BLaER1 treated with 17β-estradiol and CSF1 and Interleukin-3, amounts not matched to agents 10 nM and 100 nM (cell line): Measurements from ENCODE around the gene AP3B1.

Experiments used
- H3K27ac ChIP-seq, 11 experiments: shearing (Covaris generic); formaldehyde crosslinking; 2 replicates each; pipeline ENCODE4 v1.8.1; 2022
- H3K27me3 ChIP-seq, 11 experiments: shearing (Covaris generic); formaldehyde crosslinking; 2 replicates each; pipeline ENCODE4 v1.8.1; 2022
- H3K36me3 ChIP-seq, 11 experiments: shearing (Covaris generic); formaldehyde crosslinking; 2 replicates each; pipeline ENCODE4 v1.8.1; 2022
- H3K4me1 ChIP-seq, 10 experiments: shearing (Covaris generic); formaldehyde crosslinking; 2 replicates each; pipeline ENCODE4 v1.8.1; 2022
- H3K4me2 ChIP-seq, 11 experiments: shearing (Covaris generic); formaldehyde crosslinking; 2 replicates each; pipeline ENCODE4 v1.8.1; 2022
- H3K4me3 ChIP-seq, 10 experiments: shearing (Covaris generic); formaldehyde crosslinking; 2 replicates each; pipeline ENCODE4 v1.8.1; 2022
- H3K9ac ChIP-seq, 11 experiments: shearing (Covaris generic); formaldehyde crosslinking; 2 replicates each; pipeline ENCODE4 v1.8.1; 2022
- H3K9me3 ChIP-seq, 11 experiments: shearing (Covaris generic); formaldehyde crosslinking; replicated peaks in 1 of 11; 2 replicates each; pipeline ENCODE4 v1.8.1; 2022
- H4K20me1 ChIP-seq, 11 experiments: shearing (Covaris generic); formaldehyde crosslinking; 2 replicates each; pipeline ENCODE4 v1.8.1; 2022
- Cebpa-rat ChIP-seq, 11 experiments: shearing (Covaris generic); IDR thresholded peaks; 2 replicates each; pipeline ENCODE4 v1.8.1; 2022

The AP3B1 gene

DNA sequence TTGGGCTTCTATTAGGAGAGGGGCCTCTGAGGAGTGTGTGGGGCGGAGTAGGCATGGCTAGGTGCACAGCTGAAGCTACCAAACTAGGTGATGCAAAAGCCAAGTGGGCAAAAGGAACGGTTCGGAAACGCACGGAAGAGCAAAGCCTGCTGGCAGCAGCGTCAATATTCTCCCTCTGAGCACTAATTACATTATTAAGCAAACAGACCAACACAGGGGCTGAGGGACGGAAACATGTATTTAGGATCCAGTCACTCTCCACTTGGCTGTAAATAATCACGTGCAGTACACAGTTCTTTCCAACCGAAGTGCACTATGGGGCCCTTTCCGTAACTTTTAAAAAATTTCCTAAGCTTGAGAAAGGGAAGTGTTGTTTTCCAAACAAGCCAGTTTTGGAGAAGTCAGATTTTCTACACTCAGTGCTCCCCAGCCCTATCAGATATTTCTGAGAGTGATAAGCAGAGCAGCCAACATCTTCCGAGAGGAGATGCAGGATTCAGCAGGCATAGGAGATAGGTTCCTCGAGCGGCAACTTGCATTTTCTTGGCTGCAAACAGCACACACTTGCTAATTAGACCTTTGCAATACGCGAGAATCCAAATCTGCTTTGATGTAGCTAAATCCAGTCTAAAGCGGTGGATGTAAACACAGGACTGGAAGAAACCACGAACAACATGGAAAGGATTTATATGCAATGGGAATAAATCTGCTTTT, 301.2 kb downstream of the AP3B1 start:
- no peaks in the 10 kb centered on the region for H4K20me1 ChIP-seq
- no peak for TF ChIP-seq Cebpa-rat (IDR thresholded peaks at IDR 0.05)
- H3K4me2 ChIP-seq, result no peak overlapping the region

DNA sequence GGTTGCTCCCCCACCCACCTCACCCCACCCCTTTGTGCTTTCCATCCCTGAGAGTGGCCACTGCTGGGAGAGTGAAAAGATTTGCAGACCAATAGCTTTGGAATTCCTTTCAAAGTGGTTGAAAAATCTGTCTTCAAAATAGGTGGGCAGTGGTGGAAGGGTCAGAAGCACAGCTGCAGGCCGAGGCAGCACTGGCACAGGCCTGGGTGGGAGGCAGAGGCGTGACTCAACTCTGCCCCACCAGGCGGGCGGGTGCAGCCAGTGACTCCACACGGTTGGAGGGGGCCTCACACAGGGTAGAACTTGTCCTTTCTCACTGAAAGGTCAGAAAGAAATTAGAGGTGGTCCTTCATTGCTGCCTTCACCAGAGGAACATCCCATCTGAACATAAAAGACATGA, 303.4 kb downstream of the AP3B1 start:
- H3K27me3 ChIP-seq, result no peaks in the 10 kb centered on the region
- no peaks in the 10 kb centered on the region for H3K4me1 ChIP-seq
- H3K9me3 ChIP-seq, result no peaks in the 10 kb centered on the region
- H3K27ac ChIP-seq, result no peak overlapping the region
- H4K20me1 ChIP-seq, result no peaks in the 10 kb centered on the region
- H3K36me3 ChIP-seq, result peaks cover 0 to 33% (median 6%) of the 10 kb centered on the region in 11 experiments; a peak in 9 of 22 replicates
- no peak overlapping the region for H3K9ac ChIP-seq
- TF ChIP-seq Cebpa-rat (IDR thresholded peaks at IDR 0.05), result no peak
- no peak overlapping the region for H3K4me3 ChIP-seq
- no peak overlapping the region for H3K4me2 ChIP-seq

More for the DNA sequence above, 301.2 kb downstream of the AP3B1 start:
- Histone ChIP-seq H3K4me1 (peaks cover 0 to 5% (median 2%) of the 10 kb centered on the region in 10 experiments; a peak in 9 of 20 replicates), H3K27me3 (no peaks in the 10 kb centered on the region), H3K27ac (no peak overlapping the region), H3K9ac (no peak overlapping the region), H3K36me3 (peaks cover 0 to 47% (median 12%) of the 10 kb centered on the region in 11 experiments; a peak in 13 of 22 replicates), H3K9me3 (no peaks in the 10 kb centered on the region), H3K4me3 (no peak overlapping the region)

DNA sequence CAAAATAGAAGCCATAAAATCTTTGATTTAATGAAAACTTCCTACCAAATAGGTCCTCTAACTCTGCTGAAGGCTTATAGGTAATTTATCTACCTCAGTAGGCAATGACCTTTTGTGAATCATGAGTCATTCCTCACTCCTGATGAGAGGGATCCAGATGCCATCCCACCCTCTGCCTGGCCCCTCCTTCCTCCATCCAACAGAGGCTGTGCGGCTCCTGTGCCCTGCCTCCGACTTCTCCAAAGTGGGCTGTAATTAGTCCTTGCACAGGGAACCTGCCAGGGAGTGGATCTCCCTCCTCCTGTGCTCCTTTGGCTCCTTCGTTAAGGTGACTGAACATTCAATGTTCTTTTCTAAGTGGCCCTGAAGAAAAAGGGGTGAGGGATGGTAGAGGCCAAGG, 304.5 kb downstream of the AP3B1 start:
- H3K4me3 ChIP-seq, result no peak overlapping the region
- no peaks in the 10 kb centered on the region for H3K4me1 ChIP-seq
- H3K36me3 ChIP-seq, result peaks cover 0 to 31% (median 6%) of the 10 kb centered on the region in 11 experiments; a peak in 9 of 22 replicates
- no peaks in the 10 kb centered on the region for H3K9me3 ChIP-seq
- no peak for TF ChIP-seq Cebpa-rat (IDR thresholded peaks at IDR 0.05)
- H3K9ac ChIP-seq, result no peak overlapping the region
- no peaks in the 10 kb centered on the region for H4K20me1 ChIP-seq
- no peaks in the 10 kb centered on the region for H3K27me3 ChIP-seq
- no peak overlapping the region for H3K27ac ChIP-seq
- H3K4me2 ChIP-seq, result no peak overlapping the region

DNA sequence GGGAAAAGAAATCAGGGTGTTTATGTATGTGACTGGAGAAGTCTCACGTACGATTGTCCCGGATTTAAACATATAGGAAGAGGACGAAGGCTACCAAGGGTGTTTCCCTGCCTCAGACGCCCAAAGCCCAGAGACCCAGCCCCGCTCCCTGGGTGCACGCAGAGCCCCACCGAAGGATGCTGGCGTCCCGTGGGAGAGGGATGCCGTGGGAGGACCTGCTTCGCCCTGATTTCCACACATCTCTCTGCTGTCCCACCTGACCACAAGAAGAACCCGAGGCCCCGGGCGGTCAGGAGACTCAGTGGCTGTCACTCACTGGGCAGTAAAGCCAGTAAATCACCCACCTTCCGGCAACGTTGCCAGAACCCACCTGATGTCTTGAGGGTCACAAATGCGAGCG, 306.5 kb downstream of the AP3B1 start:
- Histone ChIP-seq H3K4me2 (no peak overlapping the region), H3K27ac (no peak overlapping the region)
- TF ChIP-seq Cebpa-rat (IDR thresholded peaks at IDR 0.05), result no peak

DNA sequence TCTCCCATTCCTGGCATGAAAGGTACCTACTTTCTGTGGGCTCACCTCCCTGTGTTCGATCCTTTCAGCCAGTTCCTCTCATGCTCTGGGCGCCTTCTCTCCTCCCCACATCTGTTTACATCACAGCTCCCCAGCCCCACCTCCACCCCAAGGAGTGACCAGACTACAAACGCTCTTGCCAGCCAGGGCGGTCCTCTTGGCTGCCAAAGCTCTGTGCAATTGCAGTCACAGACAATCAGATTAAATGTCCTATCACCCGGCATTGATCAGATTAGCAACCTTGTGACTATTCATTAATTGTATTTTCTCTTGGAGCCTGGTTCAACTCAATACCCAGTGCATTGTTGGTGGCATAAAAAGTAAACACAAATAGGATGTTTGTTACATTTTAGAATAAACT, 307.2 kb downstream of the AP3B1 start:
- Histone ChIP-seq H3K4me2 (no peak overlapping the region), H3K4me1 (no peaks in the 10 kb centered on the region), H3K36me3 (peaks cover 0 to 11% (median 0%) of the 10 kb centered on the region in 11 experiments; a peak in 3 of 22 replicates), H3K9me3 (no peaks in the 10 kb centered on the region), H3K27ac (no peak overlapping the region), H3K9ac (no peak overlapping the region), H3K27me3 (no peaks in the 10 kb centered on the region), H4K20me1 (no peaks in the 10 kb centered on the region), H3K4me3 (no peak overlapping the region)
- TF ChIP-seq Cebpa-rat (IDR thresholded peaks at IDR 0.05), result no peak

More for the DNA sequence above, 306.5 kb downstream of the AP3B1 start:
- Histone ChIP-seq H3K9ac (no peak overlapping the region), H3K27me3 (no peaks in the 10 kb centered on the region), H3K9me3 (no peaks in the 10 kb centered on the region), H4K20me1 (no peaks in the 10 kb centered on the region), H3K4me3 (no peak overlapping the region), H3K36me3 (peaks cover 0 to 17% (median 0%) of the 10 kb centered on the region in 11 experiments; a peak in 5 of 22 replicates), H3K4me1 (no peaks in the 10 kb centered on the region)

DNA sequence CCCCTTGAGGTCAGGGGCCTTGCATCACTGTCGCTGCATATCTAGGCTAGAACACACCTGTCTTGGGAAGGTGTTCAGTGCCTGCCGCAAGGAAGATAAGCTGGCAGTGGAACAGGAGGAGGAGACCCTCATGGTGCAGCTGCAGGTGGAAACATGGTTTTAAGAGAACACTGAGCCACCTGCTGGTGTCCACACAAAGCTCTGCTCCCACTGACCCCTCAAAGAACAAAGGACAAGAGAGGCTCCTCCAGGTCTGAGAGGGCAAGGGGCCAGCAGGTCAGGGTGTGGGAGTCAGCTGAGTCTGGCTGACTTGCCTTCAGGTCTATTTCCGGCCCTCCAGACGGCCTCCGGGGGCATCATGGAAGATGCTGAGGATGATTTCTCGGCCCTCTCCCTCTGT, 308.2 kb downstream of the AP3B1 start:
- Histone ChIP-seq H3K36me3 (peaks cover 0 to 9% (median 0%) of the 10 kb centered on the region in 11 experiments; a peak in 3 of 22 replicates), H4K20me1 (no peaks in the 10 kb centered on the region), H3K4me3 (no peak overlapping the region), H3K27ac (no peak overlapping the region), H3K4me2 (no peak overlapping the region), H3K9me3 (no peaks in the 10 kb centered on the region), H3K9ac (no peak overlapping the region), H3K27me3 (no peaks in the 10 kb centered on the region), H3K4me1 (no peaks in the 10 kb centered on the region)
- TF ChIP-seq Cebpa-rat (IDR thresholded peaks at IDR 0.05), result no peak

DNA sequence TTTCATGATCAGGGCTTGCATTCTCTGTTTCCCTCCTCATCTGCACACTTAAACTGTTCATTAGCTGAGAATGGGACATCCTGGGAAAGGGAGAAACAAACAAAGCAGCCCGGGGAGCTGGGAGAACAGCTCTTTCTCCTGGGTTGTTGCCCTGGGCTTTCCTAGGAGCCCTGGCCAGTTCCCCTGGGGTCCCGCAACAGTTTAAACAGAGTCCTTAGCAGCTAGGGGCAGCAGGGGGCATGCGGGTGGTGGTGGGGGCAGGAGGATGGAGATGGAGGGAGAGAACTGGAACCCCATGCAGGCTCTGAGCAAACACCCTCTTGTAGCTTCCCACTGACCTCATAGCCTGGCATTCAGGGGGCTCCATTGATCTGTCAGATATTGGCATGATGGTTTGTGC, 309.3 kb downstream of the AP3B1 start:
- no peaks in the 10 kb centered on the region for H3K27me3 ChIP-seq
- no peak overlapping the region for H3K27ac ChIP-seq
- no peak overlapping the region for H3K9ac ChIP-seq
- no peak for TF ChIP-seq Cebpa-rat (IDR thresholded peaks at IDR 0.05)
- H3K9me3 ChIP-seq, result no peaks in the 10 kb centered on the region
- H3K36me3 ChIP-seq, result peaks cover 0 to 6% (median 0%) of the 10 kb centered on the region in 11 experiments; a peak in 3 of 22 replicates
- H3K4me1 ChIP-seq, result no peaks in the 10 kb centered on the region
- H4K20me1 ChIP-seq, result no peaks in the 10 kb centered on the region
- no peak overlapping the region for H3K4me3 ChIP-seq
- no peak overlapping the region for H3K4me2 ChIP-seq

DNA sequence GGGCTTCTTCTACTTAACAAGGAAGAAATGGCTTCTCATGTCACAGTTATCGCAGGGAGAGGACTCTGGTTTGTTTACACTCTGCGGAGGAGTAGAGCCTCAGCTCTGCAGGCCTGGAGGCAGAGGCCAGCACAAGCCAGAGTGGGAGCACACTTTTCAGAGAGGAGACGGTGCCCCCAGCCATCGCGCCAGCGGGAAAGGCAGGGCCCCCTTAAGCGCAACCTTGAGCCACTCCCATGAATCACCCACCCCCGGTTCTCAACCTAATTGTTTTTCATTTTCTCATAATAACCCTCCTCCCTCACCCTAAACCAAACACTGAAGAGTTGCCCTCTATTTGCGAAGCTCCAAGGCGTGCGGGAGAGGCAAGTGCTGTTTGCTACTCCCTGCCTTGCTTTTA, 309.9 kb downstream of the AP3B1 start:
- Histone ChIP-seq H3K4me3 (no peak overlapping the region), H3K36me3 (peaks cover 0 to 6% (median 0%) of the 10 kb centered on the region in 11 experiments; a peak in 3 of 22 replicates), H3K27ac (no peak overlapping the region), H3K9ac (no peak overlapping the region), H4K20me1 (no peaks in the 10 kb centered on the region), H3K4me1 (no peaks in the 10 kb centered on the region), H3K27me3 (no peaks in the 10 kb centered on the region), H3K9me3 (no peaks in the 10 kb centered on the region), H3K4me2 (no peak overlapping the region)
- TF ChIP-seq Cebpa-rat (IDR thresholded peaks at IDR 0.05), result no peak

DNA sequence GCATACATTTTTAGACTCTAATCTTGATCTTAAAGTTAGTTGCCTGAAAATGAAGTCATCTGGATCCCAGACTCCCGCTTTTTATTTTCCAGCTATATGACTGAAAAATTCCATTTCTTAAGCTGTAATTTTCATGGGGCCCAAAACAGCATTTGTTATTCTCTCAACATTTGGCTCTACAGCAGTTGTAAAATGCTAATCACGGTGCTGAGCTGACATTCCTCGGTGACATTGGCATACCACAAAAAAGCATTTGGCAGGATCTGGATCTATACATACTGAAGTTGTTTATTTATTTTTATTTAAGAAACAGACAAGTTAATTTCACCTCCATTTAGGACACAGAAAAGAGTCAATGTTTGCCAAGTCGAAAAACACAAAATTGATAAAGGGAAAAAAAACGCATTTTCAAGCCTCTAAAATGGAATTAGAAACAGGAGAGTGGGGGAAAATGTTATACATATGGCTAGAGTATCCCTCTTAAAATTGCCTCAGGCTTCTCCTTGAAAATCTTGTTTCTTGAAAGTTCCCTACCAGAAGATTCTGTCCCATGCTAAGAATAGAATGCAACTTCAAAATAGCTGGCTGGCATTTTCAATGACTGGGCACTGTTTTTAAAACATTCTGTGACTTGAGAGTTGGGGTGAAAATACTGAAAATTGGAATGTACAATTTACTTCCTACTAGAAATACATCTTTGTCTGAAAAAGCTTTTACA, 310.9 kb downstream of the AP3B1 start:
- Histone ChIP-seq H3K27ac (no peak overlapping the region), H4K20me1 (no peaks in the 10 kb centered on the region), H3K4me2 (no peak overlapping the region), H3K4me3 (no peak overlapping the region), H3K27me3 (no peaks in the 10 kb centered on the region), H3K9me3 (no peaks in the 10 kb centered on the region), H3K9ac (no peak overlapping the region), H3K36me3 (peaks cover 0 to 6% (median 0%) of the 10 kb centered on the region in 11 experiments; a peak in 3 of 22 replicates), H3K4me1 (no peaks in the 10 kb centered on the region)
- TF ChIP-seq Cebpa-rat (IDR thresholded peaks at IDR 0.05), result no peak
